ENCODE data around the gene RPP21.

The RPP21 gene

DNA sequence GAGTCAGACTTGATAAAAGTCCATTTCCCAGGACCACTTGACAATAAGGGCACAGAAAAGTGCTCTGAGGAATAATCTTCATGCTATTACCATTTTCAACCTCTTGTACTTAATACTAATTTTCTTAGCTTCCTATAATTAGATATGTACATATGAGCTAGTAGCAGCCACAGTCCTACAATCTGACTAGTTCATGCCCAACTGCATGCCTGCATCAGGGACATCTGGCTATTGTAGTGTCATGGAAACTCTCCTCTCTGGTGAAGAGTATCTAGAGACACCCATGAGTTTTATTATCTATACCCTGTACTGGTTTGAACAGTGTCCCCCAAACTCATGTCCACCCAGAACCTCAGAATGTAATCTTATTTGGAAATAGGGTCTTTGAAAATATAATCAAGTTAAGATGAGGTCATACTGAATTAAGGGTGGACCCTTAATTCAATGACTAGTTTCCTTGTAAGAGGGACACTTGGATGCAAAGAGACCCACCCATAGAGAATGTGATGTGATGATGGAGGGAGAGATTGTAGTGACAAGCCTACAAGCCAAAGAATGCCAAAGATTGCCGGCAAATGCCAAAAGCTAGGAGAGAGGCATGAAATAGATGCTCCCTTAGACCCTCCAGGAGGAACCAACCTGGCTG is 32.2 kb upstream of the RPP21 start:
- TF ChIP-seq, protein P1, sequence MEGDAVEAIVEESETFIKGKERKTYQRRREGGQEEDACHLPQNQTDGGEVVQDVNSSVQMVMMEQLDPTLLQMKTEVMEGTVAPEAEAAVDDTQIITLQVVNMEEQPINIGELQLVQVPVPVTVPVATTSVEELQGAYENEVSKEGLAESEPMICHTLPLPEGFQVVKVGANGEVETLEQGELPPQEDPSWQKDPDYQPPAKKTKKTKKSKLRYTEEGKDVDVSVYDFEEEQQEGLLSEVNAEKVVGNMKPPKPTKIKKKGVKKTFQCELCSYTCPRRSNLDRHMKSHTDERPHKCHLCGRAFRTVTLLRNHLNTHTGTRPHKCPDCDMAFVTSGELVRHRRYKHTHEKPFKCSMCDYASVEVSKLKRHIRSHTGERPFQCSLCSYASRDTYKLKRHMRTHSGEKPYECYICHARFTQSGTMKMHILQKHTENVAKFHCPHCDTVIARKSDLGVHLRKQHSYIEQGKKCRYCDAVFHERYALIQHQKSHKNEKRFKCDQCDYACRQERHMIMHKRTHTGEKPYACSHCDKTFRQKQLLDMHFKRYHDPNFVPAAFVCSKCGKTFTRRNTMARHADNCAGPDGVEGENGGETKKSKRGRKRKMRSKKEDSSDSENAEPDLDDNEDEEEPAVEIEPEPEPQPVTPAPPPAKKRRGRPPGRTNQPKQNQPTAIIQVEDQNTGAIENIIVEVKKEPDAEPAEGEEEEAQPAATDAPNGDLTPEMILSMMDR (IDR thresholded peaks at IDR 0.05; ENCODE audit: low read depth, low read length, missing control alignments) = no peak
- DNase-seq (ENCODE audit: extremely low read depth, low read depth) = no peak
- H3K4me3 ChIP-seq (replicated peaks; ENCODE audit: low read depth, low read length) = no peak overlapping the region

DNA sequence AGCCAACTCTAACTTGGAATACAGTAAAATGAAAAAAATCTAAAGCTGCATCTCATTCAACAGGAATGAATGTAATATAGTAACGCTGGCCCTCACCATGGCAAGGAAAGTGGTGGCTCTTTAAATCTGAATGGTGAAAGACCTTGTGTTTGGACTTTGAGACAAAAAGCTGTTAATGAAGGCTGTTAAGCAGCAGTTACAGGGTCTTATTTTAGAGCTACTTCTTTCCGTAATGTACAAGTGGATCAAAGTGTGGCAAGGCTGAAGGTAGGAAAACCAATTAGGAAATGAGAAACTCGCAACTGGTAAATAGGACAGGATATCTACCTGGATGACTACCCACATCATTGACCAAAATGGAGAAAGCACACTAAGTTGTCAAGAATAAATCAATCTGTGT is 29.8 kb upstream of the RPP21 start:
- no peak overlapping the region for H3K4me3 ChIP-seq (replicated peaks; ENCODE audit: low read depth, low read length)
- TF ChIP-seq, protein P1 (IDR thresholded peaks at IDR 0.05; ENCODE audit: low read depth, low read length, missing control alignments) = no peak
- no peak for DNase-seq (ENCODE audit: extremely low read depth, low read depth)

DNA sequence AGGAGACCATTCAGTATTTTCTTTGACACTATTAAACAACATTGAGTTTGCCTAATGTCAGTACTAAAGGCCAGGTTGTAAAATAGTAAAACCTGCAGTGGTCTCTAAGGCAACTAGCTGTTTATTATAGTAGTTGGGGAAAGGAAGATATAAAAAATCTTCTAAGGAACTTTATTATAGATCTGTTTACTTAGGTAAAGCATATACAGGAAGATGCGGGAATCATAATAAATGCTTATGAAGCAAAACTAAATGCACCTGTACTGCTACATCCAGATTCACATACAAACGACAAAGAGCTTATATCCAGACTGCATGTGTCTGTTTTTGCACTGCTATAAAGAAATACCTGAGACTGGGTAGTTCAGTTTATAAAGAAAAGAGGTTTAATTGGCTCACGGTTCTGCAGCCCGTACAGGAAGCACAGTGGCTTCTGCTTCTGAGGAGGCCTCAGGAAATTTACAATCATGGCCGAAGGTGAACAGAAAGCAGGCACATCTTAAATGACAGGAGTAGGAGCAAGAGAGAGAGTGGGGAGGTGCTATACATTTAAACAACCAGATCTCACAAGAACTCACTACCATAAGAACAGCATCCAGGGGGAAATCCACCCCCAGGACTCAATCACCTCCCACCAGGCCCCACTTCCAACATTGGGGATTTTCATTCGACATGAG is 26.9 kb upstream of the RPP21 start:
- no peak overlapping the region for H3K4me3 ChIP-seq (replicated peaks; ENCODE audit: low read depth, low read length)
- TF ChIP-seq, protein P1 (IDR thresholded peaks at IDR 0.05; ENCODE audit: low read depth, low read length, missing control alignments) = no peak

DNA sequence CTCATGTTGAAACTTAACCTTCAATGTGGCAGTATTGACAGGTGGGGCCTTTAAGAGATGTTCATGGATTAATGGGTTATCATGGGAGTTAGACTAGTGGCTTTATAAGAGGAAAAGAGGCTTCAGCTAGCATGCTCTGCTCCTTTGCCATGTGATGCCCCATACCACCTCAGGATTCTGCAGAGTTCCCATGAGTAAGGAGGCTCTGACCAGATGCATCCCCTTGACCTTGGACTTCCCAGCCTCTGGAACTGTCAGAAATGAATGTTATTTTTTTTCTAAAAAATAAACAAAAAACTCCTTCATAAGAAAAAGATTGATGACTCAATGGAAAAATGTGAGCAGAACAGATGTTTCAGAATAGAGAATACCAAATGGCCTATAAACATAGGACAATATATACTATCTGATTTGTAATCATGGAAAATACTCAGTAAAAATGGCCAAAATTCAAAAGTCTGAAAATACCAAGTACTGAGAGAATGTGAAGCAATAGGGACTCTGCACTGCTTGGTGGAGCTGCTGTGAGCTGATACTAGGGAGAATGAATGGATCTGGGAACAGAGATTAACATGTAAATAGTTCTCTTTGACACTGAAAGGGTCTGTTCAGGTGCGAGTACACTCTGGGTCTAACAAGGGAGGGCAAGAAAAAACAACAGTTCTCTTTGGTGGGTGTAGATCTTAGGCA is 25.7 kb upstream of the RPP21 start:
- no peak overlapping the region for H3K4me3 ChIP-seq (replicated peaks; ENCODE audit: low read depth, low read length)
- TF ChIP-seq, protein P1 (IDR thresholded peaks at IDR 0.05; ENCODE audit: low read depth, low read length, missing control alignments) = no peak
- peak; percentile 17 for DNase-seq (ENCODE audit: extremely low read depth, low read depth)

More for the DNA sequence above, 26.9 kb upstream of the RPP21 start:
- no peak for DNase-seq (ENCODE audit: extremely low read depth, low read depth)

DNA sequence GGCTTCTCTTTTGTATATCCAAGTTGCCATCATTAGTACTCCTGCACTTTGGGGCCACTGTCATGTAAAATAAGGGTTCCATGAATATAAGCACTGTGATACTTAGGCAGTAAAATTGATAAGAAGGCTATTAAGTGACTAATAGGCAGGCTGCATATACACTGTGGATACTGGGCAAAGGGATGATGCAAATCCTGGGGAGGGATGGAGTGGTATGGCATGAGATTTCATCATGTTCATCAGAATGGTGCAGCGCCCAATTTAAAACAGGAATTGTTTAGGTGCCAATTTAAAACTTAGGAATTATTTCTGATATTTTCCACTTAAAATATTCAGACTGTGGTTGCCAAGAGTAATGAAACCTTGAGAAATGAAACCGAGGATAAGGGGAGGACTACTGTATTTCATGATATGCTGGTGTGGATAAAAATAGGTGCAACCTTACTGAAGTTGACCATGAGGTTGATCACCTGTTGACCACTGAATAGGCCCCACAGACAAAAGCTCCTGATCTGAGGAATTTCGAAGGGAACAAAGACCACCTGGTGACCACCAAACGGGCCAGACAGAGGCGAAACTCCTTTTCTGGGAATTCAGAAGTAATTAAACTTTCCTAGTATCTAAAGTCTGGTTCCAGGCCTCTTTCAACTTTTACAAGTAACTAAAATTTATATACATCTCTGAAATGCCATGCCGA is 23.1 kb upstream of the RPP21 start:
- no peak overlapping the region for H3K4me3 ChIP-seq (replicated peaks; ENCODE audit: low read depth, low read length)
- DNase-seq (ENCODE audit: extremely low read depth, low read depth) = no peak
- TF ChIP-seq, protein P1 (IDR thresholded peaks at IDR 0.05; ENCODE audit: low read depth, low read length, missing control alignments) = no peak

DNA sequence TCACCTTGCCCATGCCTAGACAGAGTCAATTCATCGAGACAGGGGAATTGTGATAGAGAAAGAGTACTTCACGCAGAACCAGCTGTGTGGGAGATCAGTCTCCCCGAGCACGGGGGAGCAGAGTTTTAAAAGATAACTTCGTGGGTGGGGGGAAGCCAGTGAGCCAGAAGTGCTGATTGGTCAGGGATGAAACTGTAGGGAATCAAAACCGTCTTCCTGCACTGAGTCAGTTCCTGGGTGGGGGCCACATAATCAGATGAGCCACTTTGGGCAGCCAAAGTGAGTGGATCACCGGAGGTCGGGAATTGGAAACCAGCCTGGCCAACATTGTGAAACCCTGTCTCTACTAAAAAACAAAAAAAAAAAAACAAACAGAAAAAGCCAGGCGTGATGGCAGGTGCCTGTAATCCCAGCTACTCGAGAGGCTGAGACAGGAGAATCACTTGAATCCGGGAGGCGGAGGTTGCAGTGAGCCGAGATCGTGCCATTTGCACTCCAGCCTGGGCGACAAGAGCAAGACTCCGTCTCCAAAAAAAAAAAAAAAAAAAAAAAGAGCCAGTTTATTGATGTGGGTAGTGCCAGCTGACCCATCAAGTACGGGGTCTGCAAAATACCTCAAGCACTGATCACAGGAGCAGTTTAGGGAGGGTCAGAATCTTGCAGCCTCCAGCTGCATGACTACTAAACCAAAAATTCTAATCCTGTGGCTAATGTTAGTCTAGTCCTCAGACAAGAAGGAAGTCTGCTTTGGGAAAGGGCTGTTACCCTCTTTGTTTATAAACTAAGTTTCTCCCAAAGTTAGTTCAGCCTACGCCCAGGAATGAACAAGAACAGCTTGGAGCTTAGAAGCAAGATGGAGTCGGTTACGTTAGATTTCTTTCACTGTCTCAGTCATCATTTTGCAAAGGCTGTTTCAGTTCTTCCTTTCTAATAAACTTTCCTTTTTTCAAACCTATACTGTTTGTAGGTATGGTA is 22.1 kb upstream of the RPP21 start:
- DNase-seq (ENCODE audit: extremely low read depth, low read depth) = no peak

More for the DNA sequence above, 22.1 kb upstream of the RPP21 start:
- no peak overlapping the region for H3K4me3 ChIP-seq (replicated peaks; ENCODE audit: low read depth, low read length)
- TF ChIP-seq, protein P1 (IDR thresholded peaks at IDR 0.05; ENCODE audit: low read depth, low read length, missing control alignments) = no peak
